Tibial nerve (tissue), 4 donors: ENCODE results near the gene KRT73. TPM values are rescaled to one million over a fixed set of nuclear protein-coding genes. Genes with fewer than 3 reads are reported as not detected.

Experiments
- DNase-seq, 2 donors: peaks; one replicate each; pipeline ENCODE4 v3.0.0-alpha.2; 2019; ENCODE audit warnings: low spot score in 2 of 2
- H3K27ac ChIP-seq, 4 donors: fragments of 200-600 bp; sonication (generic) in 3 of 4; one replicate each; pipeline ENCODE4 v1.5.1; 2017 to 2019; ENCODE audit warnings: mild to moderate bottlenecking in 1 of 4
- H3K27me3 ChIP-seq, 2 donors: fragments of 200-600 bp; sonication (generic) in 1 of 2; one replicate each; pipeline versions ENCODE4 v1.5.1 to v1.6.0; 2017 to 2019
- H3K36me3 ChIP-seq, 3 donors: fragments of 200-600 bp; sonication (generic); one replicate each; pipeline ENCODE4 v1.5.1; 2018 to 2019
- H3K4me1 ChIP-seq, 4 donors: fragments of 200-600 bp; sonication (generic) in 3 of 4; one replicate each; pipeline ENCODE4 v1.5.1; 2017 to 2019
- H3K4me3 ChIP-seq, 4 donors: fragments of 200-600 bp; sonication (generic) in 3 of 4; one replicate each; pipeline ENCODE4 v1.5.1; 2017 to 2019; ENCODE audit warnings: mild to moderate bottlenecking in 1 of 4, moderate library complexity in 1 of 4
- H3K9me3 ChIP-seq, 4 donors: fragments of 200-600 bp; sonication (generic) in 3 of 4; one replicate each; pipeline ENCODE4 v1.5.1; 2017 to 2019
- CTCF ChIP-seq, 5 experiments: fragments of 200-600 bp in 3 of 5; fragments of 450-650 bp in 2 of 5; sonication (generic) in 3 of 5; IDR thresholded peaks; one replicate each; pipeline ENCODE4 v1.5.1; 2016 to 2019; ENCODE audit warnings: antibody characterized with exemption in 5 of 5, mild to moderate bottlenecking in 3 of 5, moderate library complexity in 2 of 5
- EP300 ChIP-seq, 2 donors: sonication (generic); formaldehyde crosslinking; IDR thresholded peaks; one replicate each; pipeline ENCODE4 v1.6.1; 2017; ENCODE audit warnings: antibody characterized with exemption in 2 of 2, mild to moderate bottlenecking in 1 of 2
- POLR2A ChIP-seq, 2 donors: fragments of 450-650 bp; IDR thresholded peaks; one replicate each; pipeline ENCODE4 v1.6.1; 2017; ENCODE audit warnings: antibody characterized with exemption in 2 of 2, mild to moderate bottlenecking in 2 of 2, moderate library complexity in 2 of 2
- WGBS, 2 donors: methylation state at CpG; one replicate each; pipeline ENCODE4 v1.1.5; 2018; 5-methylcytosine and 5-hydroxymethylcytosine counted together
- total RNA-seq, 4 donors: library from RNA; depleted of rRNA; stranded (reverse); fragments of >200 nt; gene quantifications; one replicate each; pipeline ENCODE4 v1.1.0, GENCODE V29; 2016

Gene KRT73
- total RNA-seq, 4 donors from 2014 or later: not detected

- Histone ChIP-seq H3K9me3 (no peaks in the 10 kb centered on the region), H3K36me3 (no peaks in the 10 kb centered on the region), H3K27ac (no peak overlapping the region), H3K4me3 (no peak overlapping the region), H3K27me3 (no peaks in the 10 kb centered on the region), H3K4me1 (no peaks in the 10 kb centered on the region)
- no peak for DNase-seq
- no peak for TF ChIP-seq EP300 (IDR thresholded peaks at IDR 0.05)
- no peak for TF ChIP-seq CTCF (IDR thresholded peaks at IDR 0.05)
- no peak for TF ChIP-seq POLR2A (IDR thresholded peaks at IDR 0.05)
- WGBS, 2 donors: 74 to 80% methylated on average over 4 of the region's 4 CpGs
Measured at GRCh38 chr12:52641468-52641867, 23.1 kb upstream of the KRT73 start.

- Histone ChIP-seq H3K27ac (no peak overlapping the region), H3K4me3 (no peak overlapping the region), H3K9me3 (no peaks in the 10 kb centered on the region), H3K4me1 (no peaks in the 10 kb centered on the region), H3K27me3 (no peaks in the 10 kb centered on the region), H3K36me3 (no peaks in the 10 kb centered on the region)
- no peak for DNase-seq
- TF ChIP-seq CTCF (IDR thresholded peaks at IDR 0.05) (no peak), EP300 (IDR thresholded peaks at IDR 0.05) (no peak), POLR2A (IDR thresholded peaks at IDR 0.05) (no peak)
- 41 to 50% methylated on average over 4 of the region's 4 CpGs for WGBS, 2 donors
Measured at GRCh38 chr12:52637299-52637698, 18.9 kb upstream of the KRT73 start.

GRCh38 chr12:52636592-52637258, 18.4 kb upstream of the KRT73 start:
- no peak for TF ChIP-seq CTCF (IDR thresholded peaks at IDR 0.05)
- no peak for TF ChIP-seq EP300 (IDR thresholded peaks at IDR 0.05)
- no peak for TF ChIP-seq POLR2A (IDR thresholded peaks at IDR 0.05)
- Histone ChIP-seq H3K4me3 (no peak overlapping the region), H3K36me3 (no peaks in the 10 kb centered on the region), H3K9me3 (no peaks in the 10 kb centered on the region), H3K27me3 (no peaks in the 10 kb centered on the region), H3K4me1 (no peaks in the 10 kb centered on the region), H3K27ac (no peak overlapping the region)
- no peak for DNase-seq
- WGBS, 2 donors: 56 to 76% methylated on average over 5 of the region's 5 CpGs

- no peak overlapping the region for H3K4me3 ChIP-seq
- TF ChIP-seq EP300 (IDR thresholded peaks at IDR 0.05): no peak
- no peak for TF ChIP-seq POLR2A (IDR thresholded peaks at IDR 0.05)
- TF ChIP-seq CTCF (IDR thresholded peaks at IDR 0.05): no peak
- H3K9me3 ChIP-seq: no peaks in the 10 kb centered on the region
- no peak overlapping the region for H3K27ac ChIP-seq
- no peak for DNase-seq
- no peaks in the 10 kb centered on the region for H3K36me3 ChIP-seq
- no peaks in the 10 kb centered on the region for H3K27me3 ChIP-seq
- H3K4me1 ChIP-seq: no peaks in the 10 kb centered on the region
- 78 to 85% methylated on average over 6 of the region's 6 CpGs for WGBS, 2 donors
Measured at GRCh38 chr12:52636189-52636588, 17.8 kb upstream of the KRT73 start.

GRCh38 chr12:52634266-52635056, 16.1 kb upstream of the KRT73 start:
- Histone ChIP-seq H3K36me3 (no peaks in the 10 kb centered on the region), H3K4me1 (no peaks in the 10 kb centered on the region), H3K4me3 (no peak overlapping the region), H3K27me3 (no peaks in the 10 kb centered on the region), H3K9me3 (no peaks in the 10 kb centered on the region), H3K27ac (no peak overlapping the region)
- WGBS, 2 donors: 45 to 65% methylated on average over 6 of the region's 7 CpGs
- TF ChIP-seq EP300 (IDR thresholded peaks at IDR 0.05) (no peak), CTCF (IDR thresholded peaks at IDR 0.05) (no peak), POLR2A (IDR thresholded peaks at IDR 0.05) (no peak)
- no peak for DNase-seq
